Upper lobe of left lung (tissue), 6 donors: ENCODE measurements around the gene FZD2. TPM values are rescaled to one million over a fixed set of nuclear protein-coding genes. Genes with fewer than 3 reads are reported as not detected.

ENCODE experiments used
- ATAC-seq, 2 donors: fragments of 200-7000 bp; cut with Tn5 transposase; one replicate each; pipeline ENCODE4 v1.9.1; 2022; ENCODE audit warnings: mild to moderate bottlenecking in 2 of 2, moderate library complexity in 2 of 2; ENCODE audit not compliant: low FRiP score in 2 of 2
- DNase-seq, 2 donors: peaks; one replicate each; pipeline ENCODE4 v3.0.0-alpha.2; 2019 to 2020
- H3K27ac ChIP-seq, 4 donors: fragments of 200-600 bp; sonication (generic); one replicate each; pipeline ENCODE4 v1.5.1; 2016 to 2019
- H3K27me3 ChIP-seq, 4 donors: fragments of 200-600 bp; sonication (generic); one replicate each; pipeline ENCODE4 v1.5.1; 2017 to 2019
- H3K36me3 ChIP-seq, 4 donors: fragments of 200-600 bp; sonication (generic); one replicate each; pipeline ENCODE4 v1.5.1; 2016 to 2019
- H3K4me1 ChIP-seq, 4 donors: fragments of 200-600 bp; sonication (generic); one replicate each; pipeline ENCODE4 v1.5.1; 2018 to 2019
- H3K4me3 ChIP-seq, 4 donors: fragments of 200-600 bp; sonication (generic); one replicate each; pipeline ENCODE4 v1.5.1; 2017 to 2019; ENCODE audit warnings: mild to moderate bottlenecking in 2 of 4, moderate library complexity in 1 of 4
- H3K9me3 ChIP-seq, 4 donors: fragments of 200-600 bp; sonication (generic); one replicate each; pipeline ENCODE4 v1.5.1; 2018 to 2019
- CTCF ChIP-seq, 6 experiments: fragments of 450-650 bp in 4 of 6; fragments of 200-600 bp in 2 of 6; sonication (generic) in 2 of 6; IDR thresholded peaks; one replicate each; pipeline ENCODE4 v1.5.1; 2016 to 2019; ENCODE audit warnings: antibody characterized with exemption in 6 of 6
- EP300 ChIP-seq, 4 donors: sonication (generic); formaldehyde crosslinking; IDR thresholded peaks; one replicate each; pipeline ENCODE4 v1.5.1; 2017; ENCODE audit warnings: antibody characterized with exemption in 4 of 4, control low read depth in 2 of 4
- POLR2A ChIP-seq, 4 donors: fragments of 450-650 bp; IDR thresholded peaks; one replicate each; pipeline ENCODE4 v1.5.1; 2016 to 2017; ENCODE audit warnings: antibody characterized with exemption in 4 of 4, mild to moderate bottlenecking in 2 of 4
- POLR2AphosphoS5 ChIP-seq, 2 donors: sonication (generic); formaldehyde crosslinking; IDR thresholded peaks; one replicate each; pipeline ENCODE4 v1.5.1; 2017; ENCODE audit warnings: antibody characterized with exemption in 2 of 2
- WGBS, 2 donors: methylation state at CpG; one replicate each; pipeline ENCODE4 v1.1.5; 2017 to 2018; 5-methylcytosine and 5-hydroxymethylcytosine counted together
- total RNA-seq, 6 donors: library from RNA; depleted of rRNA in 4 of 6; stranded (reverse); fragments of >200 nt in 4 of 6; gene quantifications; one replicate each; pipeline versions ENCODE4 v1.1.0 to v1.2.1, GENCODE V29; 2016 to 2021
- donor health status: DM: no; HTN: no; CAD: no; lungs with moderate emphysema.
- donor health status: DM: no; HTN: yes; CAD: no; lungs with severe emphysema.

The FZD2 gene
- total RNA-seq, 6 donors from 2014 or later: 4.2 to 12.9 (median 7.5) TPM

- no peaks in the 10 kb centered on the region for H3K36me3 ChIP-seq
- TF ChIP-seq EP300 (IDR thresholded peaks at IDR 0.05) (no peak), POLR2AphosphoS5 (IDR thresholded peaks at IDR 0.05) (no peak), POLR2A (IDR thresholded peaks at IDR 0.05) (no peak), CTCF (IDR thresholded peaks at IDR 0.05) (no peak)
- no peak for DNase-seq
- 62 to 83% methylated on average over 9 to 10 of the region's 10 CpGs for WGBS, 2 donors
- no peak for ATAC-seq
- H3K4me1 ChIP-seq: peaks cover 4 to 10% (median 6%) of the 10 kb centered on the region in 4 donors
- no peaks in the 10 kb centered on the region for H3K27me3 ChIP-seq
- H3K27ac ChIP-seq: no peak overlapping the region
- H3K9me3 ChIP-seq: no peaks in the 10 kb centered on the region
- no peak overlapping the region for H3K4me3 ChIP-seq
Observed at GRCh38 chr17:44604768-44605485, 47.6 kb downstream of the FZD2 start.

DNA sequence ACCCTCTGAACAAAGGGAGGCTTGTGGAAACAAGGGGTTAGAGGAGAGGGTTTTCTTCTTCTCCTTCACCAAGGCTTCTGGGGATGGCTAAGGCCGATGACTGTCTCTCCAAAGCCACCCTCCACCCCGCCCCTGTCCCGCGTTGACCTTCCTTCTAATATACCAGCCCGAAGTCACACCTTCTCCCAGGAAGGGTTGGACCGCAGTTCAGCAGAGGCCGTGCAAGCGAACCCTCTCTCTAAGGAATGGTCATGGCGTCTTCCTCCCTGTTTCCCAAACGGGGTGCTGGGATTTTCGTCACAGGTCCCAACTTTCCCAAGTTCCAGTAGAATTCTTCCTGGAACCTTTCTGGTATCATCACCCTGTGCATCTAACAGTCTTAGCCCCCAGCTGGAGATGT, 49.4 kb downstream of the FZD2 start:
- H3K36me3 ChIP-seq: no peaks in the 10 kb centered on the region
- DNase-seq (no peak), ATAC-seq (no peak)
- H3K27me3 ChIP-seq: no peaks in the 10 kb centered on the region
- H3K9me3 ChIP-seq: no peaks in the 10 kb centered on the region
- H3K4me3 ChIP-seq: no peak overlapping the region
- H3K27ac ChIP-seq: no peak overlapping the region
- 95 to 99% methylated on average over 11 of the region's 11 CpGs for WGBS, 2 donors
- peaks cover 4 to 10% (median 5%) of the 10 kb centered on the region in 4 donors for H3K4me1 ChIP-seq
- TF ChIP-seq POLR2A (IDR thresholded peaks at IDR 0.05): no peak
- no peak for TF ChIP-seq CTCF (IDR thresholded peaks at IDR 0.05)
- TF ChIP-seq EP300 (IDR thresholded peaks at IDR 0.05): no peak
- TF ChIP-seq POLR2AphosphoS5 (IDR thresholded peaks at IDR 0.05): no peak

DNA sequence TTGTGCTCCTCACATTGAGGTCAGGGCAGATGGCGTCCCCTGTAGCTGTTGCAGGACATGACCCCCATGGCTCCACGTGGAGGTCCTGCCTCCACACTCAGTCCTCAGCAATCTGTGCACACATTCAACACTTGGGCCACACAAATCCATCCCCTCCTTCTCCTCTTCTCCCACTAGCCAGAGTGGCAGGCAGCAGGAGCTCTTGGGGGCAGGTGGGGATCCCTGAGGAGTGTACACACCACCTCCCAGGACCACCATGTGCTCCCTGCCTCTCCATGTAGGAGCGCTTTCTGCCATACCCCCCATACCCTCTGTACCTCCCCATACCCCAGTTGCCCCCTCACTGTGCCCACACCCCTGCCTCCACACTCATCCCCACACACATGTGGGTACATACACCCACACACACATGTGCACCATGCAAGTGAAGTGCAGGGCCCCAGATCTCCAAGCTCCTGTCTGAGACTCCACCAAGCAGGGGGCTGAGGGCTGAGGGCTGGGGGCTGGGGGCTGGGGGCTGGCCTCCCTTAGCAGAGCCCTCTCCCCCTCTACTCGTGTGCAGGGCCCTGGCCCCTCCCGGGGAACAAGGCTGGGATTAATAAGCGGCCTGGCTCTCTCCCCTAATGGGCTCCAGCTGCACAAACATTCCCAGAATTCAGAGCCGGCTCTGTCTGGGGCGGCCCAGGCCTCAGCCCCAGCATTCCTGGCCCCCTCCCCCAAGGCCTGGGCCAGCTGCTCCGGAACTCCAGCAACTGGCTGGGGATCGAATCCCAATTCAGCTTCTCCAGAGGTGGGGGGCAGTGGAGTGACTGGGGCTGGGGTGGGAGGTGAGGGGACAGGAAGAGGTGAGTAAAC, 50.8 kb downstream of the FZD2 start:
- DNase-seq (peak in 1 of 2 donors; percentile 58), ATAC-seq (peak in 1 of 2 donors; percentile 30)
- H3K27me3 ChIP-seq: no peaks in the 10 kb centered on the region
- peaks cover 0 to 6% (median 2%) of the 10 kb centered on the region in 4 donors for H3K4me1 ChIP-seq
- no peaks in the 10 kb centered on the region for H3K9me3 ChIP-seq
- H3K36me3 ChIP-seq: no peaks in the 10 kb centered on the region
- WGBS, 2 donors: 58 to 83% methylated on average over 4 to 9 of the region's 10 CpGs
- H3K4me3 ChIP-seq: no peak overlapping the region
- H3K27ac ChIP-seq: no peak overlapping the region
- TF ChIP-seq POLR2A (IDR thresholded peaks at IDR 0.05) (no peak), CTCF (IDR thresholded peaks at IDR 0.05) (no peak), POLR2AphosphoS5 (IDR thresholded peaks at IDR 0.05) (no peak), EP300 (IDR thresholded peaks at IDR 0.05) (no peak)

DNA sequence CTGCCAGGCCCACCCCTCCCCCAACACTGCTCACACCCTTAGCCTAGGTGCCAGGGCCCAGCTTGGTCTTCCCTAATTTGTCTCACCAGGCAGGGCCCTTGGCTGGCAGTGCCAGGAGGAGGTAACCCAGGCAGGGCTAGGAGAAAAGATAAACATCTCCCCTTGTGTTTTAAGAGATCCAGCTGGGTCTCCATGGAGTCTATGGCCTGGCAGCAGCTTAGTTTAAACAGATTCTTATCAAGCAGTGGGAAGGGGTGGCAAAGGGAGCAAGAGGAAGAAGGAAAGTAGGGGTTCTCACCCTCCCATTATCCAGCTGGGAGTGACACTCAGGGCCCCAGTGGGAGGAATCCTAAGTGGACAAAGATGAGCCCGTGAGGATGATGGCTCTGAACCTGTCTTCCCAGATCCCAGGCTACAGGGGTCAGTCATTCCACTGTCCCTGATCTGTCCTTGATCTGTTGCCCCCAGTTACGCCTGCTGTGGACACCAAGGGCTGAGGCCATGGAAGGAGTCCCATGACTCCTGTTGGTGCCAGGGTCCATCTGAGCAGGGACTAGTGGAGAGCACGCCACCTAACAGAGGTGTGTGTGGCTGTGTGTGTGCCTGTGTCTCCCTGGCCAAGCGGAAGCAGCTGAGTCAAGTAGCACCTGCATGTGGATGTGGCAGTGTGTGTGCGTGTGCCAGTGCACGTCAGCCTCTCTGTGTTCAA, 51.6 kb downstream of the FZD2 start:
- ATAC-seq (no peak), DNase-seq (no peak)
- H3K27ac ChIP-seq: no peak overlapping the region
- WGBS, 2 donors: 90 to 92% methylated on average over 3 to 6 of the region's 6 CpGs
- TF ChIP-seq POLR2AphosphoS5 (IDR thresholded peaks at IDR 0.05) (no peak), POLR2A (IDR thresholded peaks at IDR 0.05) (no peak), CTCF (IDR thresholded peaks at IDR 0.05) (no peak)
- no peaks in the 10 kb centered on the region for H3K9me3 ChIP-seq
- H3K36me3 ChIP-seq: no peaks in the 10 kb centered on the region
- no peaks in the 10 kb centered on the region for H3K27me3 ChIP-seq
- peaks cover 0 to 6% (median 2%) of the 10 kb centered on the region in 4 donors for H3K4me1 ChIP-seq
- H3K4me3 ChIP-seq: no peak overlapping the region
